COLO668 (cell line): ENCODE measurements around the gene PSMA6.
"Not testable (repeated sequence)": the region's sequence is repeated elsewhere in the genome, so short reads cannot be mapped to it uniquely, and the experiment has no call there.

Experiments
- DNase-seq: peaks from one replicate; lab custom pipeline; 2025; ENCODE audit not compliant: unreplicated experiment; lab: John Stamatoyannopoulos, UW

The PSMA6 gene

GRCh38 chr14:35284506-35284905, 7.7 kb upstream of the PSMA6 start:
- no peak for DNase-seq

- DNase-seq, result no peak
Observed at GRCh38 chr14:35285168-35286002, 6.8 kb upstream of the PSMA6 start.

DNA sequence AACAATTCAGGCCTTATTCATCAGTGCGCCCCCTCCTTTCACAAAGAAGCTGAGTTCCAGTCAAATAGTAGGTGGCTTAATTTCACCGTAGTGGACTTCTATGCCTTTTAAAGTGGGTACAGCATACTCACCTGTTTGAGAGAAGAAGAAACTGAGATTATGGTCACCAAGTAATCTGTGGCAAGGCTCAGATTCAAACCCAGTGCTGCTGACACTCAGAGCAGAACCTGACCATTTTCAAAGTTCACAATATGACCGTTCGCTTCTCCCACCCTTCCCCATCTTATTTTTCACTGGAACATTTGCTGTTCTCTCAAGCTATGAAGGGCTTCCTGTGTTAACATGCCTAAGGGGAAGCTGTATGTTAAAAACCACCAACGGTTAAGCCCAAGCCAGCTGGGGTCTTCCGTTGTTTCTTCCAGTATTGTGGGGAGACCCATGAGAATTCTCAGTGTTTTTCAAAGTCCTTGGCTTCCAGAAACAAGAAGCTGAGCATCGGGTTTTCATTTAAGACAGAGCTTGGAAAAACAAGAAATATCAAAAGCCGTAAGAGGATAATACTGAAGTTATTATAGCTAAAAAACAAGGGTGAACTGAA, 6.1 kb upstream of the PSMA6 start:
- no peak for DNase-seq

- DNase-seq, result no peak
Observed at GRCh38 chr14:35286707-35287106, 5.5 kb upstream of the PSMA6 start.

GRCh38 chr14:35287431-35288013, 4.7 kb upstream of the PSMA6 start:
- no peak for DNase-seq

GRCh38 chr14:35289623-35290022, 2.6 kb upstream of the PSMA6 start:
- DNase-seq, result no peak

- no peak for DNase-seq
Observed at GRCh38 chr14:35292770-35293561, 784 bp downstream of the PSMA6 start.

GRCh38 chr14:35295845-35296161, 3.6 kb downstream of the PSMA6 start:
- DNase-seq, result no peak

- DNase-seq, result no peak
Observed at GRCh38 chr14:35296545-35296944, 4.4 kb downstream of the PSMA6 start.

- DNase-seq, result no peak
Observed at GRCh38 chr14:35297706-35298105, 5.5 kb downstream of the PSMA6 start.

- DNase-seq, result no peak
Observed at GRCh38 chr14:35298351-35298750, 6.2 kb downstream of the PSMA6 start.

DNA sequence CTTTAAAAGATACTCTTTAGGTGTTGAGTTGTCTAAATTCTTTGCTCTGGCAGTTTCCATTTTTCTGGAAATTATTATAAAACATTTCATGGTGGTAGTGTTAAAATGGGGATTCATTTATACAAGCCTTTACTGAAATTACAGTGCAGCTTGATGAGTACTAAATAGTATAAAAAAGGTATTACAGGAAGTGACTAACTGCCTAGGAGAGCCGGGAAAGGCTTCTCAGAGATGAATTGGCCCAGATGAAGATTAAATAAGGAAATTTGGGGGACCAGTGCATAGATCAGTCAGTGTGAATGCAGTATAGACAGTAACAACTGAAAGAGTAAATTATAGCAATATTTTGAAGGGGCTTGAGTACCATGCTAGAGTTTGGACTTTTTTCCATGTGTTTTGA, 7.5 kb downstream of the PSMA6 start:
- no peak for DNase-seq

GRCh38 chr14:35300228-35300627, 8.0 kb downstream of the PSMA6 start:
- no peak for DNase-seq

- DNase-seq, result not testable (repeated sequence)
Observed at GRCh38 chr14:35301334-35301733, 9.2 kb downstream of the PSMA6 start.

DNA sequence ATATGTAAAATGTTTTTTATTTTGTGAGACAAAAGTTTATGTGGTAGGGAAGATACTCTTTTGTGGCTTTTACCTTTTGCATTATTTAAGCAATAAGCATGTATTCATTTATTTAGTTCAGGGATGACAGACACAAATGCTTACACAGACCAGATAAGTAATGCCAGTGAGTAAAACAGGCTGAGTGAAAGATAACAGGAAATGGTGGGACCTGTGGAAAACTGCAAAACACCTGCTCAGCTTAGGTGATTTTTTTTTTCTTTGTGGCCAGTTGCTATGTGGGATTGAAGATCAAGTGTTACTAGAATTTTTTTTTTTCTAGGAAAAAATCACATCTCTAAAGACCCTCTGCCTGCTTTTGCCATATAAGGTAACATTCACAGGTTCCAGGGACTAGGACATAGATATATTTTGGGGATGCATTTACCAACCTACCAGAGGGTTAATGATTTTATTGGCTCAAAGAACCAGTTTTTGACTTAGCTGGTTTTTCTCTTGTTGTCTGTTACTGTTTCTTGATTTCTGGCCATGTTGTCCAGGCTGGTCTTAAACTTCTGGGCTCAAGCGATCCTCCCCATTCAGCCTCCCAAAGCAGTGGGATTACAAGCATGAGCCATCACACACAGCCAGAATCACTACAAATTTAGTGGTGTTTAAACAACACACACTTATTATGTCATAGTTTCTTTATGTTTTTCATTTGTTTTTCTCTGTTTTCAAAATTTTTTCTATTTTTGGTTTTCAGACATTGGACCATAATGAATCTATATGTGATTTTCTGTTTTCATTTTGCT, 9.8 kb downstream of the PSMA6 start:
- DNase-seq, result no peak

GRCh38 chr14:35303149-35303935, 11.2 kb downstream of the PSMA6 start:
- DNase-seq, result no peak

GRCh38 chr14:35304812-35305462, 12.8 kb downstream of the PSMA6 start:
- no peak for DNase-seq

DNA sequence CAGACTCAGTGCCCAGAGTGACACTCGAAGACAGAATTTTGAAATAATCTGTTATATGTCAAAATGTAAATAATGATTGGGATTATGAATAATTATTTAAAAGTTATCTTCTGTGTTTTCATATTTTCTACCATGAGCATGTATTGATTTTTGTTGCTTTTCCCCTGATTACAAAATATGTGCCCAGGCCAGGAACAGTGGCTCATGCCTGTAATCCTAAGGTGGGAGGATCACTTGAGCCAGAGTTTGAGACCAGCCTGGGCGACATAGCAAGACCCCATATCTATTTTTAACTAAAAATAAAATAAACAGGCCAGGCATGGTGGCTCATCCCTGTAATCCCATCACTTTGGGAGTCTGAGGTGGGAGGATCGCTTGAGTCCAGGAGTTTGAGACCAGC, 13.5 kb downstream of the PSMA6 start:
- no peak for DNase-seq

- no peak for DNase-seq
Observed at GRCh38 chr14:35306114-35306513, 13.9 kb downstream of the PSMA6 start.

GRCh38 chr14:35317820-35318219, 25.6 kb downstream of the PSMA6 start:
- DNase-seq, result no peak
